GM20000 (cell line): Measurements from ENCODE around the gene TIMM13.
"Not testable (repeated sequence)": the region's sequence is repeated elsewhere in the genome, so short reads cannot be mapped to it uniquely, and the experiment has no call there.

Source experiments
- DNase-seq: peaks from one replicate; pipeline ENCODE4 v3.0.0; 2012; ENCODE audit warnings: low spot score
- CTCF ChIP-seq: IDR thresholded peaks from 2 replicates; pipeline ENCODE4 v1.5.1; 2012; ENCODE audit warnings: mild to moderate bottlenecking, control low read depth; ENCODE audit errors: extremely low read depth, missing control alignments

Gene TIMM13

GRCh38 chr19:2469102-2469914, 41.9 kb upstream of the TIMM13 start:
- peak; percentile 49 for DNase-seq
- no peak for TF ChIP-seq CTCF

DNA sequence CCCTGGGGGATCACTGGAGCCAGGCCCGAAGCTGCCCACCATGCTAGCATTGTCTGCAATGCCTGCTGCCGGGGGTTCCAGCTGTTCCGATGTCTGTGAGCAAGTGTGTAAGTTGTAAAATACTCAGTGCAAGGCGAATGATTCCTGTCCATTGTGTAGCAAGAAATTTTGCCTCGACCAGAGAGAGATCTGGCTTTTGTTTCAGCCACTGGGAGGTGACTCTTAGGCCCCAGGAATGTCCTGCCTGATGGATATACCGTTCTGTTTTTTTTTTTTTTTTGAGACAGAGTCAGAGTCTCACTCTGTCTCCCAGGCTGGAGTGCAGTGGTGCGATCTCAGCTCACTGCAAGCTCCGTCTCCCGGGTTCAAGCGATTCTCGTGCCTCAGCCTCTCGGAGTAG, 41.2 kb upstream of the TIMM13 start:
- no peak for DNase-seq
- no peak for TF ChIP-seq CTCF

- DNase-seq, result no peak
- TF ChIP-seq CTCF, result no peak
These were observed 37.0 kb upstream of the TIMM13 start for GRCh38 chr19:2464389-2464788.

DNA sequence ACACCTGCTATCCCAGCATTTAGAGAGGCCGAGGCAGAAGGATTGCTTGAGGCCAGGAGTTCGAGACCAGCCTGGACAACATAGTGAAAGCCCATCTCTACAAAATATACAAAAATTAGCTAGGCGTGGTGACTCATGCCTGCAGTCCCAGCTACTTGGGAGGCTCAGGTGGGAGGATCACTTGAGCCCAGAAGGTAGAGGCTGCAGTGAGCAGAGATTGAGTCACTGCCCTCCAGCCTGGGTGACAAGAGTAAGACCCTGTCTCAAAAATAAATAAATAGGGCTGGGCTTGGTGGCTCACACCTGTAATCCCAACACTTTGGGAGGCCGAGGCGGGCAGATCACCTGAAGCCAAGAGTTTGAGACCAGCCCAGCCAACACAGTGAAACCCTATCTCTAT, 36.3 kb upstream of the TIMM13 start:
- DNase-seq, result not testable (repeated sequence)

- no peak for DNase-seq
- no peak for TF ChIP-seq CTCF
These were observed 35.4 kb upstream of the TIMM13 start for GRCh38 chr19:2462635-2463421.

DNA sequence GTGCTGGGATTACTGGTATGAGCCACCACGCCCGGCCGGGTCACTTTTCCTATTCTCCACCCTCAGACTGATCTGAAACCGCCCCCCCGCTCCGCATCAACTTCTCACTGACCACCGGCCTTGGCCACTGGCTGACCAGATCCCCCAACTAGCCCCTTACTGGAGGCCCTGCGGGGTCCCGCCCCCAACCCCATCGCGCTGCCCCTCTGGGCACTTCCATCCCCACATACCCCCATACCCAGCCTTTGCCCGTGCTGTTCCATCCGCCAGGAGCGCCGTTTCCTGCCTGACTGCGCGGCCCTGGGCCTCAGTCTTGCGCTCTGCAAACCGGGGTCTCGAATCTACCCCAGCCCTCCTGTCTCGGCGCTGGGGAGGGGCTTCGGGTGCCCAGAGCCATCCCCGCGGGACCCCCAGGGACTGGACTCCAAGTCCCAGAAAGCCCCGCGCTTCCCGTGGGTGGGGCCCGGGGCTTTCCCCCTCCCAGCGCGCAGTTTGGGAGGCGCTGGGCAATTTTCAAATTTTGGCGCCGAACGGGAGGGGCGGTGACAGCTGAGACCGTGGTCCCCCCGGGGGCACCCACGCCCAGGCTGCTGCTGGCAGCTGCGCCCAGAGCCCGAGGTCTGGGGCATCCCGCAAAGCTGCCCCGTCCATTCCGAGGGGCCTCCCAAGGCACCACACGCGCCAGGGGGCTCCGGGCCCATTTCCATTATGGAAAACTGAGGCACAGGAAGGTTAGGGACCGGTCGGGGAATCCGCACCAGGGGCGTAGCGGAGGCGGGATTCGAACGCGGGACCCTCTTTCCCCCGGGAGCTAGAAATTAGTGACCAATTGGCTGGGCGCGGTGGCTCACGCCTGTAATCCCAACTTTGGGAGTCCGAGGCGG, 34.6 kb upstream of the TIMM13 start:
- TF ChIP-seq CTCF, result no peak
- peak; percentile 90 for DNase-seq

GRCh38 chr19:2460245-2460644, 32.9 kb upstream of the TIMM13 start:
- no peak for DNase-seq
- no peak for TF ChIP-seq CTCF

DNA sequence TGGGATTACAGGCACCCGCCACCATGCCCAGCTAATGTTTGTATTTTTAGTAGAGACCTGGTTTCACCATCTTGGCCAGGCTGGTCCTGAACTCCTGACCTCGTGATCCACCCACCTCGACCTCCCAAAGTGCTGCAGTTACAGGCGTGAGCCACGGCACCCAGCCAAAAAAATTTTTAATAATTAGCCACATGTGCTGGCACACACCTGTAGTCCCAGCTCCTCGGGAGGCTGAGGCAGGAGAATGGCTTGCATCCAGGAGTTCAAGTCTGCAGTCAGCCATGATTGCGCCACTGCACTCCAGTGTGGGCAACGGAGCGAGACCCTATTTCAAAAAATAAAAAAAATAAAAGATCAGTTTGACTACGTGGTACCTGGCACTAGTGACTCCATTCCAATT, 31.4 kb upstream of the TIMM13 start:
- not testable (repeated sequence) for DNase-seq
